H9 (cell line): ENCODE measurements around the gene USP9X. TPM values are rescaled to one million over a fixed set of nuclear protein-coding genes. Genes with fewer than 3 reads are reported as not detected.

Experiments
- DNase-seq: peaks from one replicate; pipeline ENCODE4 v3.0.0-alpha.2; 2017
- H2AFZ ChIP-seq: one replicate; pipeline ENCODE4 v1.6.1; 2013; ENCODE audit warnings: mild to moderate bottlenecking, low read length, control low read depth, moderate library complexity
- H2AK5ac ChIP-seq: 2 replicates; pipeline ENCODE4 v1.6.1; 2013; ENCODE audit warnings: low read length, control low read depth, mixed read lengths; ENCODE audit not compliant: insufficient read length
- H2BK120ac ChIP-seq: one replicate; pipeline ENCODE4 v1.6.1; 2013; ENCODE audit warnings: low read depth, mild to moderate bottlenecking, low read length, control low read depth, inconsistent platforms; ENCODE audit not compliant: poor library complexity, severe bottlenecking
- H2BK12ac ChIP-seq: 2 replicates; pipeline ENCODE4 v1.6.1; 2013; ENCODE audit warnings: low read length, control low read depth, mixed read lengths, low read depth; ENCODE audit not compliant: insufficient read length
- H2BK15ac ChIP-seq: 2 replicates; pipeline ENCODE4 v1.6.1; 2013; ENCODE audit warnings: low read depth, low read length, control low read depth
- H2BK20ac ChIP-seq: one replicate; pipeline ENCODE4 v1.6.1; 2013; ENCODE audit warnings: low read depth, mild to moderate bottlenecking, low read length, control low read depth, inconsistent platforms; ENCODE audit not compliant: poor library complexity, severe bottlenecking
- H2BK5ac ChIP-seq: 2 replicates; pipeline ENCODE4 v1.6.1; 2013; ENCODE audit warnings: low read length, control low read depth, mixed read lengths; ENCODE audit not compliant: insufficient read length
- H3K14ac ChIP-seq: 2 replicates; pipeline ENCODE4 v1.6.1; 2013; ENCODE audit warnings: low read length, control low read depth; ENCODE audit not compliant: insufficient read depth
- H3K18ac ChIP-seq: 2 replicates; pipeline ENCODE4 v1.6.1; 2013; ENCODE audit warnings: low read depth, mild to moderate bottlenecking, mixed read lengths, low read length, control low read depth; ENCODE audit not compliant: insufficient read length
- H3K23ac ChIP-seq: 2 replicates; pipeline ENCODE4 v1.6.1; 2013; ENCODE audit warnings: low read length, control low read depth, mixed read lengths, low read depth; ENCODE audit not compliant: insufficient read length
- H3K23me2 ChIP-seq: 2 replicates; pipeline ENCODE4 v1.6.1; 2013; ENCODE audit warnings: low read depth, mild to moderate bottlenecking, mixed read lengths, low read length, control low read depth; ENCODE audit not compliant: insufficient read length, poor library complexity, severe bottlenecking
- H3K27ac ChIP-seq: 2 replicates; pipeline ENCODE4 v1.5.1; 2013; ENCODE audit warnings: low read length, control low read depth, mixed read lengths, low read depth; ENCODE audit not compliant: insufficient read length
- H3K27me3 ChIP-seq: 2 replicates; pipeline ENCODE4 v1.6.1; 2013; ENCODE audit warnings: low read length, control low read depth, inconsistent platforms; ENCODE audit not compliant: insufficient read depth
- H3K4ac ChIP-seq: 2 replicates; pipeline ENCODE4 v1.6.1; 2013; ENCODE audit warnings: low read depth, mild to moderate bottlenecking, control low read depth, inconsistent platforms, low read length, moderate library complexity
- H3K4me1 ChIP-seq: 2 replicates; pipeline ENCODE4 v1.6.1; 2013; ENCODE audit warnings: low read length, control low read depth, inconsistent platforms; ENCODE audit not compliant: insufficient read depth
- H3K4me2 ChIP-seq: 2 replicates; pipeline ENCODE4 v1.6.1; 2013; ENCODE audit warnings: low read length, control low read depth, mixed read lengths; ENCODE audit not compliant: insufficient read length, insufficient read depth
- H3K56ac ChIP-seq: 2 replicates; pipeline ENCODE4 v1.6.1; 2013; ENCODE audit warnings: low read depth, mild to moderate bottlenecking, mixed read lengths, low read length, control low read depth; ENCODE audit not compliant: insufficient read length
- H3K79me1 ChIP-seq: 2 replicates; pipeline ENCODE4 v1.6.1; 2013; ENCODE audit warnings: low read depth, mild to moderate bottlenecking, moderate library complexity, low read length, control low read depth, inconsistent platforms; ENCODE audit not compliant: insufficient read depth, poor library complexity, severe bottlenecking
- H3K79me2 ChIP-seq: 2 replicates; pipeline ENCODE4 v1.6.1; 2013; ENCODE audit warnings: low read length, control low read depth, inconsistent platforms; ENCODE audit not compliant: insufficient read depth
- H3K9ac ChIP-seq: 2 replicates; pipeline ENCODE4 v1.6.1; 2013; ENCODE audit warnings: low read length, control low read depth, mixed read lengths; ENCODE audit not compliant: insufficient read length; ENCODE audit errors: extremely low read depth
- H3K9me3 ChIP-seq: one replicate; pipeline ENCODE4 v1.6.1; 2013; ENCODE audit warnings: low read depth, low read length, inconsistent platforms; ENCODE audit not compliant: control insufficient read depth
- H3T11ph ChIP-seq: one replicate; pipeline ENCODE4 v1.6.1; 2013; ENCODE audit warnings: mild to moderate bottlenecking, low read length, control low read depth, inconsistent platforms
- H4K20me1 ChIP-seq: one replicate; pipeline ENCODE4 v1.6.1; 2013; ENCODE audit not compliant: control insufficient read depth, insufficient read length, insufficient read depth
- H4K5ac ChIP-seq: 2 replicates; pipeline ENCODE4 v1.6.1; 2013; ENCODE audit warnings: low read depth, mild to moderate bottlenecking, mixed read lengths, low read length, control low read depth; ENCODE audit not compliant: insufficient read length
- H4K8ac ChIP-seq: replicated peaks from 2 replicates; pipeline ENCODE4 v1.6.1; 2013; ENCODE audit warnings: low read length, control low read depth, mixed read lengths, low read depth; ENCODE audit not compliant: insufficient read length
- H4K91ac ChIP-seq: 2 replicates; pipeline ENCODE4 v1.6.1; 2013; ENCODE audit warnings: low read depth, mild to moderate bottlenecking, moderate library complexity, mixed read lengths, low read length, control low read depth; ENCODE audit not compliant: insufficient read length
- H3K27ac Mint-ChIP-seq, 3 experiments: 2 replicates in 2 of 3; 3 replicates in 1 of 3; pipeline ENCODE4 v1.8.0; 2020 to 2021; ENCODE audit warnings: mixed read lengths in 3 of 3, mild to moderate bottlenecking in 1 of 3, moderate library complexity in 1 of 3
- H3K27me3 Mint-ChIP-seq: 2 replicates; pipeline ENCODE4 v1.8.0; 2021; ENCODE audit warnings: low read depth, mild to moderate bottlenecking, moderate library complexity, mixed read lengths
- H3K36me3 Mint-ChIP-seq, 3 experiments: 2 replicates in 2 of 3; 3 replicates in 1 of 3; pipeline ENCODE4 v1.8.0; 2020 to 2021; ENCODE audit warnings: low read depth in 3 of 3, mixed read lengths in 3 of 3; ENCODE audit not compliant: insufficient read depth in 1 of 3
- H3K4me1 Mint-ChIP-seq, 2 experiments: 2 replicates each; pipeline ENCODE4 v1.8.0; 2020; ENCODE audit warnings: mixed read lengths in 2 of 2
- H3K4me3 Mint-ChIP-seq, 2 experiments: 2 replicates in 1 of 2; 3 replicates in 1 of 2; pipeline ENCODE4 v1.8.0; 2020 to 2021; ENCODE audit warnings: mild to moderate bottlenecking in 2 of 2, mixed read lengths in 2 of 2, moderate library complexity in 1 of 2
- H3K9me3 Mint-ChIP-seq, 2 experiments: 2 replicates in 1 of 2; 3 replicates in 1 of 2; pipeline ENCODE4 v1.8.0; 2020; ENCODE audit warnings: mild to moderate bottlenecking in 2 of 2, mixed read lengths in 2 of 2, moderate library complexity in 1 of 2
- CTCF ChIP-seq: fragments of 200-600 bp; sonication (generic); conservative IDR thresholded peaks from 3 replicates; pipeline ENCODE4 v1.8.0; 2021; ENCODE audit warnings: antibody characterized with exemption, mild to moderate bottlenecking
- WGBS: extraction: QIAGEN DNeasy Blood & Tissue Kit; methylation state at CpG from one replicate; pipeline ENCODE4 v1.1.7; 2013; ENCODE audit warnings: missing lambda C conversion rate, low lambda C conversion rate, mixed read lengths; ENCODE audit not compliant: insufficient read length; ENCODE audit errors: extremely low coverage; 5-methylcytosine and 5-hydroxymethylcytosine counted together
- total RNA-seq: library from RNA; stranded (reverse); gene quantifications from 2 replicates; pipeline ENCODE4 v1.2.1, GENCODE V29; 2021

USP9X gene
- total RNA-seq, 1 experiment from 2014 or later, result 284 TPM

DNA sequence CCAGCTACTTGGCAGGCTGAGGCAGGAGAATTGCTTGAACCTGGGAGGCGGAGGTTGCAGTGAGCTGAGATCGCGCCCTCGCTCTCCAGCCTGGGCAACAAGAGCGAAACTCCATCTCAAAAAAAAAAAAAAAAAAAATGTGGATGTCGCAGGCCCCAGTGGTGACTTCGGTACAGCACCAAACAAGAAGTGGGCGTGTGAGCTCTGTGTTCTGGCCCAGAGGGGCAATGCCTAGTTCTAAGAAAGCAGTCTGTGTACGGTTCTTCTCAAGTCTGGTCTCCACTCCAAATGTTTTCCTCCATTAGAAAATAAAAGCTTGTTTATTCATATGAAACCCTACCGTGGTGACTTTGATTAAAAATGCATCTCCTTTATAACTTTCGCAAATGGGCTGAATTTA, 156.7 kb downstream of the USP9X start:
- peaks cover 3% of the 10 kb centered on the region; the same call in 1 of the 2 replicates for H3K4me1 ChIP-seq
- H2BK15ac ChIP-seq, result no peak overlapping the region
- H3T11ph ChIP-seq, result no peak overlapping the region
- no peak for DNase-seq
- peaks cover 0 to 1% (median 0%) of the 10 kb centered on the region in 3 experiments; a peak in 1 of 7 replicates for H3K36me3 Mint-ChIP-seq
- H3K4ac ChIP-seq, result no peak overlapping the region
- no peak overlapping the region for H3K18ac ChIP-seq
- no peaks in the 10 kb centered on the region for H3K79me2 ChIP-seq
- H3K4me3 Mint-ChIP-seq, result no peak overlapping the region
- WGBS, result no CpG with 5 or more reads among the region's 11 CpGs
- H3K27me3 ChIP-seq, result no peaks in the 10 kb centered on the region
- no peak overlapping the region for H4K91ac ChIP-seq
- no peak overlapping the region for H2BK12ac ChIP-seq
- H4K5ac ChIP-seq, result no peak overlapping the region
- H2BK20ac ChIP-seq, result no peak overlapping the region
- no peak overlapping the region for H2AK5ac ChIP-seq
- no peak for TF ChIP-seq CTCF
- no peaks in the 10 kb centered on the region for H4K20me1 ChIP-seq
- H3K27ac Mint-ChIP-seq, result no peak overlapping the region
- no peak overlapping the region for H3K23ac ChIP-seq
- no peak overlapping the region for H3K4me2 ChIP-seq
- H4K8ac ChIP-seq, result no peak overlapping the region
- no peaks in the 10 kb centered on the region for H3K9me3 ChIP-seq
- H3K23me2 ChIP-seq, result no peaks in the 10 kb centered on the region
- no peak overlapping the region for H3K56ac ChIP-seq
- no peaks in the 10 kb centered on the region for H3K79me1 ChIP-seq
- peaks cover 58 to 60% of the 10 kb centered on the region in 2 experiments for H3K9me3 Mint-ChIP-seq
- H2BK120ac ChIP-seq, result no peak overlapping the region
- no peak overlapping the region for H2AFZ ChIP-seq
- no peak overlapping the region for H2BK5ac ChIP-seq
- no peak overlapping the region for H3K9ac ChIP-seq
- H3K27ac ChIP-seq, result no peak overlapping the region
- peaks cover 3% of the 10 kb centered on the region; the same call in 1 of the 2 replicates for H3K27me3 Mint-ChIP-seq
- no peak overlapping the region for H3K14ac ChIP-seq
- H3K4me1 Mint-ChIP-seq, result peaks cover 0 to 2% of the 10 kb centered on the region in 2 experiments; a peak in 1 of 4 replicates
